Measurements from ENCODE around the gene SMCHD1.
"Not testable (repeated sequence)": the region's sequence is repeated elsewhere in the genome, so short reads cannot be mapped to it uniquely, and the experiment has no call there.

SMCHD1 gene

DNA sequence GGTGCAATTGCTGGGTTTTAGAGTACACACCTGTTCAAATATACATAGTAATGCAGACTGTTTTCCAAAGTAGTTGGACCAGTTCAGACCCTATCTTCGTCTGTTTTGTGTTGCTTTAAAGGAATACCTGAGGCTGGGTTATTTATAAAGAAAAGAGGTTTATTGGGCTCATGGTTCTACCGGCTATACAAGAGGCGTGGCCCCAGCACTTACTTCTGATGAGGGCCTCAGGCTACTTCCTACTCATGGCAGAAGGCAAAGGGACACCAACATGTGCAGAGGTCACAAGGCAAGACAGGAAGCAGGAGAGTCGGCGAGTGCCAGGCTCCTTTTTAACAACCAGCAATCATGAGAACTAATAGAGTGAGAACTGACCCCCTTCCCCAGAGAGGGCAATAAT is 169.3 kb downstream of the SMCHD1 start:
- Histone ChIP-seq H3K4me1 (ENCODE audit: control insufficient read depth in 1 of 2, insufficient read depth in 2 of 2, low read length in 2 of 2) (no peaks in the 10 kb centered on the region), H3K4me3 (ENCODE audit: low read depth in 1 of 2, low read length in 2 of 2) (no peak overlapping the region), H3K9me3 (ENCODE audit: control insufficient read depth in 1 of 2, low read length in 2 of 2) (no peaks in the 10 kb centered on the region), H3K36me3 (ENCODE audit: control insufficient read depth in 1 of 2, insufficient read depth in 2 of 2, low read length in 2 of 2) (no peaks in the 10 kb centered on the region), H3K27ac (ENCODE audit: low read depth, low read length) (no peak overlapping the region), H3K27me3 (ENCODE audit: control insufficient read depth in 1 of 2, insufficient read depth in 2 of 2, low read length in 2 of 2) (no peaks in the 10 kb centered on the region), H3K9ac (ENCODE audit: low read depth in 1 of 2, low read length in 2 of 2) (no peak overlapping the region)

DNA sequence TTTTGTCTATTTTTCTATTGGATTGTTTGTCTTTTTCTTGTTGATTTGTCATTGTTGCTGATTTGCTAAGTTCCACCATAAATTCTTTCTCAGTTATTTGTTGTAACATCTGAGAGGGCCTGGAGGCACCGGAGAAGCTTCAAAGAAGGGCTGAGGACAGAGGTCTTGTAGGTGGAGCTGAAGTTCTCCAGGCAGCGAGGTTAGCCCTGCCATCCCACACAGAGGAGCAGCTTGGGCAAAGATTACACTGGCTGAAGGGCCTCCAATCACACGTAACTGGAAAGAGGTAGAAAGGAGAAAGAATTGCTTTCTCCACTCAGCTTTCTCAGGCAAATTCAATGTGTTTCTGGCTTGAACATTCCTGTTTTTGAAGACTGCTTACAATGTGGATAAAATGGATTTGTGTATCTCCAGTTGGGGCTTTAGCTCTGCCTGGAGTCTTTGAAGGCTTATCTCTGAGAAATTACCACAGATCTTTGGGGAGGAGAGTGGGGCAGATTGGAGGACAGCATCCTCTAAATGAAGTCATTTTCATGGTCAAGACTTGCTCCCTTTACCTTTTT is 170.2 kb downstream of the SMCHD1 start:
- H3K27me3 ChIP-seq (ENCODE audit: control insufficient read depth in 1 of 2, insufficient read depth in 2 of 2, low read length in 2 of 2), result no peaks in the 10 kb centered on the region
- H3K9me3 ChIP-seq (ENCODE audit: control insufficient read depth in 1 of 2, low read length in 2 of 2), result no peaks in the 10 kb centered on the region
- no peak overlapping the region for H3K9ac ChIP-seq (ENCODE audit: low read depth in 1 of 2, low read length in 2 of 2)
- H3K27ac ChIP-seq (ENCODE audit: low read depth, low read length), result no peak overlapping the region
- no peaks in the 10 kb centered on the region for H3K36me3 ChIP-seq (ENCODE audit: control insufficient read depth in 1 of 2, insufficient read depth in 2 of 2, low read length in 2 of 2)
- H3K4me1 ChIP-seq (ENCODE audit: control insufficient read depth in 1 of 2, insufficient read depth in 2 of 2, low read length in 2 of 2), result no peaks in the 10 kb centered on the region
- no peak overlapping the region for H3K4me3 ChIP-seq (ENCODE audit: low read depth in 1 of 2, low read length in 2 of 2)

GRCh38 chr18:2826581-2826980 is 171.1 kb downstream of the SMCHD1 start:
- Histone ChIP-seq H3K27ac (ENCODE audit: low read depth, low read length) (no peak overlapping the region), H3K27me3 (ENCODE audit: control insufficient read depth in 1 of 2, insufficient read depth in 2 of 2, low read length in 2 of 2) (no peaks in the 10 kb centered on the region), H3K36me3 (ENCODE audit: control insufficient read depth in 1 of 2, insufficient read depth in 2 of 2, low read length in 2 of 2) (no peaks in the 10 kb centered on the region), H3K9ac (ENCODE audit: low read depth in 1 of 2, low read length in 2 of 2) (no peak overlapping the region), H3K4me1 (ENCODE audit: control insufficient read depth in 1 of 2, insufficient read depth in 2 of 2, low read length in 2 of 2) (no peaks in the 10 kb centered on the region), H3K4me3 (ENCODE audit: low read depth in 1 of 2, low read length in 2 of 2) (no peak overlapping the region), H3K9me3 (ENCODE audit: control insufficient read depth in 1 of 2, low read length in 2 of 2) (no peaks in the 10 kb centered on the region)

GRCh38 chr18:2827061-2827460 is 171.5 kb downstream of the SMCHD1 start:
- H3K27ac ChIP-seq (ENCODE audit: low read depth, low read length), result no peak overlapping the region

GRCh38 chr18:2836118-2836517 is 180.6 kb downstream of the SMCHD1 start:
- H3K4me3 ChIP-seq (ENCODE audit: low read depth in 1 of 2, low read length in 2 of 2); H3K9ac ChIP-seq (ENCODE audit: low read depth in 1 of 2, low read length in 2 of 2); H3K4me1 ChIP-seq (ENCODE audit: control insufficient read depth in 1 of 2, insufficient read depth in 2 of 2, low read length in 2 of 2); H3K27ac ChIP-seq (ENCODE audit: low read depth, low read length); H3K27me3 ChIP-seq (ENCODE audit: control insufficient read depth in 1 of 2, insufficient read depth in 2 of 2, low read length in 2 of 2); H3K9me3 ChIP-seq (ENCODE audit: control insufficient read depth in 1 of 2, low read length in 2 of 2); H3K36me3 ChIP-seq (ENCODE audit: control insufficient read depth in 1 of 2, insufficient read depth in 2 of 2, low read length in 2 of 2): not testable (repeated sequence)

More at GRCh38 chr18:2827061-2827460, 171.5 kb downstream of the SMCHD1 start:
- H3K36me3 ChIP-seq (ENCODE audit: control insufficient read depth in 1 of 2, insufficient read depth in 2 of 2, low read length in 2 of 2), result no peaks in the 10 kb centered on the region
- no peaks in the 10 kb centered on the region for H3K27me3 ChIP-seq (ENCODE audit: control insufficient read depth in 1 of 2, insufficient read depth in 2 of 2, low read length in 2 of 2)
- H3K4me1 ChIP-seq (ENCODE audit: control insufficient read depth in 1 of 2, insufficient read depth in 2 of 2, low read length in 2 of 2), result no peaks in the 10 kb centered on the region
- no peak overlapping the region for H3K4me3 ChIP-seq (ENCODE audit: low read depth in 1 of 2, low read length in 2 of 2)
- H3K9ac ChIP-seq (ENCODE audit: low read depth in 1 of 2, low read length in 2 of 2), result no peak overlapping the region
- H3K9me3 ChIP-seq (ENCODE audit: control insufficient read depth in 1 of 2, low read length in 2 of 2), result no peaks in the 10 kb centered on the region

- H3K36me3 ChIP-seq (ENCODE audit: control insufficient read depth in 1 of 2, insufficient read depth in 2 of 2, low read length in 2 of 2); H3K27me3 ChIP-seq (ENCODE audit: control insufficient read depth in 1 of 2, insufficient read depth in 2 of 2, low read length in 2 of 2); H3K4me1 ChIP-seq (ENCODE audit: control insufficient read depth in 1 of 2, insufficient read depth in 2 of 2, low read length in 2 of 2); H3K27ac ChIP-seq (ENCODE audit: low read depth, low read length); H3K9ac ChIP-seq (ENCODE audit: low read depth in 1 of 2, low read length in 2 of 2); H3K9me3 ChIP-seq (ENCODE audit: control insufficient read depth in 1 of 2, low read length in 2 of 2); H3K4me3 ChIP-seq (ENCODE audit: low read depth in 1 of 2, low read length in 2 of 2): not testable (repeated sequence)
Measured at GRCh38 chr18:2837290-2837689, 181.8 kb downstream of the SMCHD1 start.

DNA sequence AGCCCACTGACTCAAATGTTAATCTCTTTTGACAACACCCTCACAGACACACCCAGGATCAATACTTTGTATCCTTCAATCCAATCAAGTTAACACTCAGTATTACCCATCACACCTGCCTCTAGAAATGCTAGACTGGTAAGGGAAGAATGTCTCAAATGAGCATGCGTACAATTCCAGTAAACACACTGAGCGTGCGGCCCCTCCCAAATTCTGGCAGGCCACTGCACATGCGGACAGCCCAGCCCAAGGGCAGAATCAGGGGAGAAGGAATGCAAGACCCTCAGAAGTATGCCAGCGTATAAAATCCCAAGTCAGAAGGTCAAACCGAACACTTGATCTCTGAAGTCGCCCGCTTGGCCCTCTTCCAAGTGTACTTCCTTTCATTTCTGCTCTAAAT is 183.7 kb downstream of the SMCHD1 start:
- Histone ChIP-seq H3K9me3 (ENCODE audit: control insufficient read depth in 1 of 2, low read length in 2 of 2) (no peaks in the 10 kb centered on the region), H3K36me3 (ENCODE audit: control insufficient read depth in 1 of 2, insufficient read depth in 2 of 2, low read length in 2 of 2) (no peaks in the 10 kb centered on the region), H3K27ac (ENCODE audit: low read depth, low read length) (no peak overlapping the region), H3K9ac (ENCODE audit: low read depth in 1 of 2, low read length in 2 of 2) (no peak overlapping the region), H3K4me3 (ENCODE audit: low read depth in 1 of 2, low read length in 2 of 2) (no peak overlapping the region), H3K4me1 (ENCODE audit: control insufficient read depth in 1 of 2, insufficient read depth in 2 of 2, low read length in 2 of 2) (no peaks in the 10 kb centered on the region), H3K27me3 (ENCODE audit: control insufficient read depth in 1 of 2, insufficient read depth in 2 of 2, low read length in 2 of 2) (peaks cover 3 to 17% of the 10 kb centered on the region in 2 donors)

DNA sequence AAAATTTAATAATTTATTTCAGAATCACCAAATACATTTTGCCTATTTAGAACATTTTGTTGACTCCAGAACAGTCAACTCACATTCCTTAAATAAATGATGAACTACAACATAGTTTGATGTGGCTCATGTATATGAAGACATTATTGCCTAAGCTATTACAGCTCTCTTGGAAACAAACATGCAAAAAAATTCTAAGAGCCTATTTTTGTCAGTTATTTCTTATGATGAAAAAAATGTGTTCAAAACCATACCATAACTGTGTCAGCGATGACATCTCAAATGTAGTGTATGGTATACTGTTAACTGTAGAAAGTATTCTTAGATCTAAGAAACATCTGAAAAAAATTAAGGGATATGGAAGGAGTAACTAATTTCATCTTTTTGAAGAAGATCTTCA is 185.0 kb downstream of the SMCHD1 start:
- Histone ChIP-seq H3K4me1 (ENCODE audit: control insufficient read depth in 1 of 2, insufficient read depth in 2 of 2, low read length in 2 of 2) (no peaks in the 10 kb centered on the region), H3K36me3 (ENCODE audit: control insufficient read depth in 1 of 2, insufficient read depth in 2 of 2, low read length in 2 of 2) (no peaks in the 10 kb centered on the region), H3K9ac (ENCODE audit: low read depth in 1 of 2, low read length in 2 of 2) (no peak overlapping the region), H3K9me3 (ENCODE audit: control insufficient read depth in 1 of 2, low read length in 2 of 2) (no peaks in the 10 kb centered on the region), H3K4me3 (ENCODE audit: low read depth in 1 of 2, low read length in 2 of 2) (no peak overlapping the region), H3K27ac (ENCODE audit: low read depth, low read length) (no peak overlapping the region), H3K27me3 (ENCODE audit: control insufficient read depth in 1 of 2, insufficient read depth in 2 of 2, low read length in 2 of 2) (peaks cover 10 to 17% of the 10 kb centered on the region in 2 donors)

GRCh38 chr18:2843146-2843545 is 187.6 kb downstream of the SMCHD1 start:
- Histone ChIP-seq H3K36me3 (ENCODE audit: control insufficient read depth in 1 of 2, insufficient read depth in 2 of 2, low read length in 2 of 2) (no peaks in the 10 kb centered on the region), H3K9me3 (ENCODE audit: control insufficient read depth in 1 of 2, low read length in 2 of 2) (no peaks in the 10 kb centered on the region), H3K27ac (ENCODE audit: low read depth, low read length) (no peak overlapping the region), H3K4me1 (ENCODE audit: control insufficient read depth in 1 of 2, insufficient read depth in 2 of 2, low read length in 2 of 2) (peaks cover 3 to 10% of the 10 kb centered on the region in 2 donors), H3K4me3 (ENCODE audit: low read depth in 1 of 2, low read length in 2 of 2) (no peak overlapping the region), H3K9ac (ENCODE audit: low read depth in 1 of 2, low read length in 2 of 2) (no peak overlapping the region), H3K27me3 (ENCODE audit: control insufficient read depth in 1 of 2, insufficient read depth in 2 of 2, low read length in 2 of 2) (peaks cover 25 to 30% of the 10 kb centered on the region in 2 donors)

DNA sequence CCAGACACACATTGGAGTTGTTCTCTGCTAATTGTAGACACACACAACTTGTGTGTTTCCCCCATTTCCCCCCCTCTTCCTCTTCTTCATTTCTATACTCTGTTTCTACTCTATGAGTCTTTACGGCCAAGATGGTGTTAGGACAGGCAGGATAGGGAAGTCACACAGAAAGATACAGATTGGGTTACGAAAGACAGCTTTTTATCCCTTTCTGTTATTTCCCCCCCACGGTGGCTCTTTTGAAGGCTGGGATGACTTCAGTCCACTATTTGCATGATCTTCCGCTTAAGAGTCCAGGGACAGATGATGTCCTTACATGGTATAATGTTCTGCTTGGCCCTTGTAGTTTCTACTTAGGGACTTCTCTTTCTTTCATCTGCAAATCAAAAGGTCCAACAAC is 189.6 kb downstream of the SMCHD1 start:
- no peaks in the 10 kb centered on the region for H3K36me3 ChIP-seq (ENCODE audit: control insufficient read depth in 1 of 2, insufficient read depth in 2 of 2, low read length in 2 of 2)

More for the DNA sequence above, 189.6 kb downstream of the SMCHD1 start:
- no peak overlapping the region for H3K9ac ChIP-seq (ENCODE audit: low read depth in 1 of 2, low read length in 2 of 2)
- peaks cover 42 to 46% of the 10 kb centered on the region in 2 donors for H3K27me3 ChIP-seq (ENCODE audit: control insufficient read depth in 1 of 2, insufficient read depth in 2 of 2, low read length in 2 of 2)
- H3K9me3 ChIP-seq (ENCODE audit: control insufficient read depth in 1 of 2, low read length in 2 of 2), result no peaks in the 10 kb centered on the region
- no peak overlapping the region for H3K4me3 ChIP-seq (ENCODE audit: low read depth in 1 of 2, low read length in 2 of 2)
- peaks cover 5 to 11% of the 10 kb centered on the region in 2 donors for H3K4me1 ChIP-seq (ENCODE audit: control insufficient read depth in 1 of 2, insufficient read depth in 2 of 2, low read length in 2 of 2)
- no peak overlapping the region for H3K27ac ChIP-seq (ENCODE audit: low read depth, low read length)

All from duodenal mucosa (tissue), 2 donors.